ENCODE results near the gene NCBP2L. TPM values are rescaled to one million over a fixed set of nuclear protein-coding genes. Genes with fewer than 3 reads are reported as not detected.

The NCBP2L gene
- total RNA-seq, 6 experiments from 2014 or later: not detected

GRCh38 chrX:107823042-107823441 is 45.5 kb downstream of the NCBP2L start:
- no peak overlapping the region for H3K4me3 ChIP-seq
- no peak overlapping the region for H3K27ac ChIP-seq
- H3K4me1 ChIP-seq: no peaks in the 10 kb centered on the region
- intact Hi-C loops (cut with DNase I): no loop called here
- no peaks in the 10 kb centered on the region for H3K9me3 ChIP-seq
- no peaks in the 10 kb centered on the region for H3K27me3 ChIP-seq
- no peak for DNase-seq
- 75% methylated on average over 2 of the region's 2 CpGs for WGBS (ENCODE audit: insufficient coverage, low coverage, low lambda C conversion rate, missing lambda C conversion rate)
- no peak for ATAC-seq
- no peaks in the 10 kb centered on the region for H3K36me3 ChIP-seq
- TF ChIP-seq POLR2A (IDR thresholded peaks at IDR 0.05) (no peak), CTCF (IDR thresholded peaks at IDR 0.05) (no peak)

- no peaks in the 10 kb centered on the region for H3K27me3 ChIP-seq
- no peak for TF ChIP-seq POLR2A (IDR thresholded peaks at IDR 0.05)
- no peak for TF ChIP-seq CTCF (IDR thresholded peaks at IDR 0.05)
- H3K4me3 ChIP-seq: no peak overlapping the region
- no peaks in the 10 kb centered on the region for H3K9me3 ChIP-seq
- DNase-seq: no peak
- no peaks in the 10 kb centered on the region for H3K36me3 ChIP-seq
- H3K27ac ChIP-seq: no peak overlapping the region
- no peaks in the 10 kb centered on the region for H3K4me1 ChIP-seq
- 35% methylated on average over 1 of the region's 1 CpG for WGBS (ENCODE audit: insufficient coverage, low coverage, low lambda C conversion rate, missing lambda C conversion rate)
- ATAC-seq: no peak
- intact Hi-C loops (cut with DNase I): no loop called here
Measured at GRCh38 chrX:107823456-107823855, 45.9 kb downstream of the NCBP2L start.

- intact Hi-C loops (cut with DNase I): no loop called here
- Histone ChIP-seq H3K4me1 (no peaks in the 10 kb centered on the region), H3K9me3 (no peaks in the 10 kb centered on the region), H3K4me3 (peak within 1 kb of the TSS; percentile 44 to 60 (median 58)), H3K27me3 (no peaks in the 10 kb centered on the region), H3K36me3 (no peaks in the 10 kb centered on the region), H3K27ac (peak within 1 kb of the TSS; percentile 75 to 86 (median 85))
- WGBS (ENCODE audit: insufficient coverage, low coverage, low lambda C conversion rate, missing lambda C conversion rate): 36% methylated on average over 20 of the region's 32 CpGs
- ATAC-seq: peak; percentile 70 to 77 (median 72)
- DNase-seq: peak; percentile 61 to 65 (median 63)
- no peak for TF ChIP-seq POLR2A (IDR thresholded peaks at IDR 0.05)
- TF ChIP-seq CTCF (IDR thresholded peaks at IDR 0.05): no peak
Measured at GRCh38 chrX:107825698-107826237, 48.2 kb downstream of the NCBP2L start, which contains the start of gene MID2. Gene MID2 (plus strand): TSS chrX:107825866. CDS start chrX:107826427, 561 bp downstream.

- ATAC-seq (peak; percentile 64 to 78 (median 77)), DNase-seq (peak; percentile 42 to 61 (median 50))
- no peaks in the 10 kb centered on the region for H3K36me3 ChIP-seq
- intact Hi-C loops (cut with DNase I): no loop called here
- H3K4me1 ChIP-seq: no peaks in the 10 kb centered on the region
- peak overlapping the region; percentile 75 to 86 (median 85) for H3K27ac ChIP-seq
- no peaks in the 10 kb centered on the region for H3K9me3 ChIP-seq
- no peak for TF ChIP-seq POLR2A (IDR thresholded peaks at IDR 0.05)
- TF ChIP-seq CTCF (IDR thresholded peaks at IDR 0.05): no peak
- H3K27me3 ChIP-seq: no peaks in the 10 kb centered on the region
- 43% methylated on average over 18 of the region's 100 CpGs for WGBS (ENCODE audit: insufficient coverage, low coverage, low lambda C conversion rate, missing lambda C conversion rate)
- H3K4me3 ChIP-seq: peak overlapping the region; percentile 44 to 60 (median 58)
Measured at GRCh38 chrX:107826238-107827029, 48.9 kb downstream of the NCBP2L start.
